Endothelial cell of umbilical vein (primary cell): ENCODE results near the gene PCNX1. TPM values are rescaled to one million over a fixed set of nuclear protein-coding genes. Genes with fewer than 3 reads are reported as not detected.

ENCODE experiments used
- BruUV-seq: library from RNA; stranded (reverse); fragments of 400-500 nt; replicated peaks from 2 replicates; lab custom pipeline; 2021; lab: Mats Ljungman, UMichigan
- CTCF ChIA-PET: fragments of 300-600, 350-600 bp; sonication (Branson Sonifier 250); formaldehyde crosslinking; loops from one replicate; lab custom pipeline; 2021; ENCODE audit warnings: antibody characterized with exemption, inconsistent platforms; lab: Charles Lee
- POLR2A ChIA-PET: fragments of 300-600, 350-600 bp; sonication (Branson Sonifier 250); formaldehyde crosslinking; loops from one replicate; lab custom pipeline; 2021; ENCODE audit warnings: antibody characterized with exemption, inconsistent platforms; lab: Charles Lee
- DNase-seq: peaks from one replicate; pipeline ENCODE4 v3.0.0-alpha.2; 2011; ENCODE audit warnings: low read depth, low spot score
- FAIRE-seq: peaks from 2 replicates; lab custom pipeline; 2011; peaks lifted over from hg19 to GRCh38; lab: Jason Lieb, UNC
- H2AFZ ChIP-seq: 2 replicates; pipeline ENCODE4 v1.6.0; 2012; ENCODE audit warnings: low read depth, low read length, control low read depth, inconsistent platforms
- H3K27ac ChIP-seq: 2 replicates; pipeline ENCODE4 v1.5.1; 2011; ENCODE audit warnings: low read depth, mild to moderate bottlenecking, control low read depth, low read length, moderate library complexity; ENCODE audit not compliant: insufficient read depth
- H3K27me3 ChIP-seq, 2 experiments: 2 replicates each; pipeline versions ENCODE4 v1.6.0 to v1.6.1; 2011; ENCODE audit warnings: low read length in 2 of 2, mixed read lengths in 1 of 2; ENCODE audit not compliant: control insufficient read depth in 2 of 2, insufficient read depth in 2 of 2
- H3K36me3 ChIP-seq, 2 experiments: 2 replicates in 1 of 2; 3 replicates in 1 of 2; pipeline ENCODE4 v1.5.1; 2011; ENCODE audit warnings: low read length in 2 of 2, mild to moderate bottlenecking in 1 of 2, moderate library complexity in 1 of 2; ENCODE audit not compliant: control insufficient read depth in 2 of 2, insufficient read depth in 2 of 2; ENCODE audit errors: extremely low read depth in 1 of 2
- H3K4me1 ChIP-seq: 3 replicates; pipeline ENCODE4 v1.5.1; 2011; ENCODE audit warnings: mild to moderate bottlenecking, low read length; ENCODE audit not compliant: control insufficient read depth, insufficient read depth; ENCODE audit errors: extremely low read depth
- H3K4me2 ChIP-seq: 2 replicates; pipeline ENCODE4 v1.6.1; 2011; ENCODE audit warnings: low read length, control low read depth, mixed read lengths; ENCODE audit not compliant: insufficient read depth
- H3K4me3 ChIP-seq, 3 experiments: fragments of 200-600 bp in 1 of 3; sonication (generic), shearing (Covaris generic) in 1 of 3; replicated peaks in 1 of 3; 2 replicates each; pipeline ENCODE4 v1.5.1; 2011 to 2016; ENCODE audit warnings: control low read depth in 3 of 3, low read length in 3 of 3, mild to moderate bottlenecking in 2 of 3, inconsistent platforms in 1 of 3, low read depth in 1 of 3, moderate library complexity in 1 of 3; ENCODE audit not compliant: insufficient read depth in 1 of 3
- H3K79me2 ChIP-seq: 2 replicates; pipeline ENCODE4 v1.6.0; 2012; ENCODE audit warnings: low read length, inconsistent platforms; ENCODE audit not compliant: control insufficient read depth, insufficient read depth
- H3K9ac ChIP-seq: replicated peaks from 2 replicates; pipeline ENCODE3; 2011; ENCODE audit warnings: low read length, control low read depth; ENCODE audit not compliant: insufficient read depth; ENCODE audit errors: extremely low read depth
- H3K9me1 ChIP-seq: replicated peaks from 3 replicates; pipeline ENCODE4 v1.6.0; 2011; ENCODE audit warnings: mild to moderate bottlenecking, low read length; ENCODE audit not compliant: control insufficient read depth, insufficient read depth; ENCODE audit errors: extremely low read depth
- H3K9me3 ChIP-seq: replicated peaks from 2 replicates; pipeline ENCODE4 v1.5.1; 2012; ENCODE audit warnings: low read length, inconsistent platforms; ENCODE audit not compliant: control insufficient read depth, insufficient read depth
- H4K20me1 ChIP-seq: replicated peaks from 2 replicates; pipeline ENCODE3; 2011; ENCODE audit warnings: mild to moderate bottlenecking, low read length; ENCODE audit not compliant: control insufficient read depth, insufficient read depth; ENCODE audit errors: extremely low read depth
- EZH2 ChIP-seq: IDR thresholded peaks from 2 replicates; pipeline ENCODE4 v1.6.1; 2012; ENCODE audit warnings: borderline replicate concordance, low read depth, mild to moderate bottlenecking, moderate library complexity, low read length, inconsistent platforms; ENCODE audit not compliant: severe bottlenecking
- FOS ChIP-seq: IDR thresholded peaks from 2 replicates; pipeline ENCODE4 v1.6.1; 2011; ENCODE audit warnings: mild to moderate bottlenecking, low read length, moderate library complexity, borderline replicate concordance; ENCODE audit not compliant: insufficient read depth
- GATA2 ChIP-seq: IDR thresholded peaks from 2 replicates; pipeline ENCODE4 v1.7.0; 2011; ENCODE audit warnings: low read depth, mild to moderate bottlenecking, moderate library complexity, mixed read lengths, low read length; ENCODE audit not compliant: insufficient read length, insufficient read depth
- JUN ChIP-seq: IDR thresholded peaks from 2 replicates; pipeline ENCODE4 v1.6.1; 2011; ENCODE audit warnings: borderline replicate concordance, low read depth; ENCODE audit not compliant: insufficient read length, insufficient read depth
- MYC ChIP-seq: IDR thresholded peaks from one replicate; pipeline ENCODE4 v1.6.1; 2011; ENCODE audit warnings: mild to moderate bottlenecking, low read depth, low read length
- POLR2A ChIP-seq: IDR thresholded peaks from 2 replicates; pipeline ENCODE4 v1.6.1; 2012; ENCODE audit warnings: low read depth, mild to moderate bottlenecking, control low read depth, low read length
- POLR2AphosphoS5 ChIP-seq: IDR thresholded peaks from 2 replicates; pipeline ENCODE4 v1.6.1; 2012; ENCODE audit warnings: low read depth, mild to moderate bottlenecking, control low read depth, low read length, moderate library complexity; ENCODE audit not compliant: insufficient read depth
- dilution Hi-C: fragments of 300-500 bp; cut with MboI; formaldehyde crosslinking; loops from one replicate; pipeline ENCODE4 v1.15.0; 2019; ENCODE audit warnings: low sequenced_read_pairs; ENCODE audit not compliant: extremely low pct_ligation_motif_present
- intact Hi-C: fragments of 100-400 bp; cut with micrococcal nuclease; formaldehyde crosslinking; loops from one replicate; pipeline ENCODE4 v1.10.0; 2022
- polyA plus RNA-seq, 4 experiments: library from polyadenylated mRNA; depleted of rRNA in 3 of 4; stranded (reverse) in 3 of 4; unstranded in 1 of 4; fragments of >200 nt; gene quantifications; 2 replicates each; pipeline versions ENCODE4 v1.2.1 to v1.2.3, GENCODE V29; 2011 to 2012; ENCODE audit warnings: missing spikeins in 1 of 4
- total RNA-seq: library from RNA; stranded (reverse); gene quantifications from 2 replicates; pipeline ENCODE4 v1.2.3, GENCODE V29; 2021
- TF ChIP-seq, protein P1 (sequence below), 2 donors: IDR thresholded peaks; 1 replicate in 1 of 2; 2 replicates in 1 of 2; pipeline ENCODE4 v1.5.1; 2011; ENCODE audit warnings: low read length in 2 of 2, mild to moderate bottlenecking in 2 of 2, moderate library complexity in 2 of 2, control low read depth in 1 of 2, inconsistent platforms in 1 of 2, low read depth in 1 of 2; ENCODE audit not compliant: insufficient read depth in 1 of 2; ENCODE audit errors: extremely low read depth in 1 of 2
- TF ChIP-seq, protein P2 (sequence below): IDR thresholded peaks from 2 replicates; pipeline ENCODE4 v1.6.1; 2011; ENCODE audit not compliant: insufficient read depth, insufficient read length

The PCNX1 gene
- total and polyA plus RNA-seq, 2 donors (not counting 3 experiments of a cell fraction or from before 2014, with no cell fraction given): 21.4 to 40.5 TPM

DNA sequence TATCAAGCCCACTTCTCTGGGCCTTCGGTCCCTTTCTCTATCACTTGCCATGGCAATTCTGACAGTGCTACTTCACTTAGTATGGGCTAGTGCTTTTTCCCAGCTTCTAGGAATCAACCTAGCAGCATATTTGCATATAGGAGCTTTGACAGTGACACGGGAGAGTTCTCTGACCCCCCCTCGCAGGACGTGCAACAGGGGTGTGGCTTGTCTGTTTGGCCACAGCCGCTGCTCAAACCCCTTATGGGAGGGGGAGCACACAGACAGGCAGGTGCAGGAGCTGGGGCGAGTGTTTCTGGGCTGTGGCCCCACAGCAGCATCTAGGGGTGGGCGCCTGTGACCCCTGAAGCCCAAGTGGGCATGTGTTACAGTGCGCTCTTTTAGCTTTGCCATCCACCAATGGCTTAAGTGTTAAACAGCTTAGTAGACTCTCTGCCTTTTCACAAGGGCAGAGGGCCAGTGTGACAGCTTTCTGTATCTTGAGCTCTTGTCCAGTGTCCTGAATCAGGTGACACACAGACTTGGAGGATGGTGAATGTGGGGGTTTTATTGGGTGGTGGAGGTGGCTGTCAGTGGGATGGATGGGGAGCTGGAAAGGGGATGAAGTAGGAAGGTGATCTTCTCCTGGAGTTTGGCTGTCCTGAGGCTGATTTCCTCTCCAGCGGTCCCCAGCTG lies 229.3 kb downstream of the PCNX1 start:
- dilution Hi-C loops: no loop called here
- no TSS peak for BruUV-seq
- Histone ChIP-seq H3K9me1 (no peaks in the 10 kb centered on the region), H3K4me3 (no peak overlapping the region), H3K4me2 (no peak overlapping the region), H3K9ac (no peak overlapping the region), H3K4me1 (peaks cover under 1% of the 10 kb centered on the region), H3K27me3 (no peaks in the 10 kb centered on the region), H4K20me1 (no peaks in the 10 kb centered on the region), H2AFZ (no peak overlapping the region), H3K79me2 (no peaks in the 10 kb centered on the region), H3K27ac (no peak overlapping the region), H3K9me3 (no peaks in the 10 kb centered on the region), H3K36me3 (no peaks in the 10 kb centered on the region)
- FAIRE-seq (no peak), DNase-seq (no peak)
- ChIA-PET CTCF (interaction anchor here (1.1 to 5.0 kb wide), 5 partner anchors 269 to 718 kb away, joined by 3 to 74 read pairs (median 4); no protein-coding TSS in a partner anchor), POLR2A (no interaction called here)
- TF ChIP-seq JUN (no peak), EZH2 (no peak), GATA2 (no peak), POLR2AphosphoS5 (no peak), POLR2A (no peak), FOS (no peak), MYC (no peak)
- TF ChIP-seq, protein P1, sequence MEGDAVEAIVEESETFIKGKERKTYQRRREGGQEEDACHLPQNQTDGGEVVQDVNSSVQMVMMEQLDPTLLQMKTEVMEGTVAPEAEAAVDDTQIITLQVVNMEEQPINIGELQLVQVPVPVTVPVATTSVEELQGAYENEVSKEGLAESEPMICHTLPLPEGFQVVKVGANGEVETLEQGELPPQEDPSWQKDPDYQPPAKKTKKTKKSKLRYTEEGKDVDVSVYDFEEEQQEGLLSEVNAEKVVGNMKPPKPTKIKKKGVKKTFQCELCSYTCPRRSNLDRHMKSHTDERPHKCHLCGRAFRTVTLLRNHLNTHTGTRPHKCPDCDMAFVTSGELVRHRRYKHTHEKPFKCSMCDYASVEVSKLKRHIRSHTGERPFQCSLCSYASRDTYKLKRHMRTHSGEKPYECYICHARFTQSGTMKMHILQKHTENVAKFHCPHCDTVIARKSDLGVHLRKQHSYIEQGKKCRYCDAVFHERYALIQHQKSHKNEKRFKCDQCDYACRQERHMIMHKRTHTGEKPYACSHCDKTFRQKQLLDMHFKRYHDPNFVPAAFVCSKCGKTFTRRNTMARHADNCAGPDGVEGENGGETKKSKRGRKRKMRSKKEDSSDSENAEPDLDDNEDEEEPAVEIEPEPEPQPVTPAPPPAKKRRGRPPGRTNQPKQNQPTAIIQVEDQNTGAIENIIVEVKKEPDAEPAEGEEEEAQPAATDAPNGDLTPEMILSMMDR (IDR thresholded peaks at IDR 0.05; ENCODE audit: extremely low read depth in 1 of 2, insufficient read depth in 1 of 2, low read depth in 1 of 2, low read length in 2 of 2): no peak
- TF ChIP-seq, protein P2, sequence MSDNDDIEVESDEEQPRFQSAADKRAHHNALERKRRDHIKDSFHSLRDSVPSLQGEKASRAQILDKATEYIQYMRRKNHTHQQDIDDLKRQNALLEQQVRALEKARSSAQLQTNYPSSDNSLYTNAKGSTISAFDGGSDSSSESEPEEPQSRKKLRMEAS: no peak
- intact Hi-C loops: no loop called here
